H1 (cell line): ENCODE measurements around the gene ANP32B. TPM values are rescaled to one million over a fixed set of nuclear protein-coding genes. Genes with fewer than 3 reads are reported as not detected.

Source experiments
- FOSL1 ChIP-seq: IDR thresholded peaks from 2 replicates; pipeline ENCODE4 v1.6.1; 2011; ENCODE audit warnings: mild to moderate bottlenecking, low read depth, low read length, moderate library complexity; ENCODE audit not compliant: insufficient read depth
- GTF2F1 ChIP-seq: IDR thresholded peaks from 2 replicates; pipeline ENCODE4 v1.6.1; 2012; ENCODE audit warnings: low read depth, low read length, improper control_type of control experiment, borderline replicate concordance
- RAD21 ChIP-seq, 2 experiments: IDR thresholded peaks in 1 of 2; conservative IDR thresholded peaks in 1 of 2; 2 replicates each; pipeline ENCODE4 v1.6.1; 2011; ENCODE audit warnings: low read depth in 2 of 2, low read length in 2 of 2, improper control_type of control experiment in 1 of 2, inconsistent platforms in 1 of 2, mild to moderate bottlenecking in 1 of 2, moderate library complexity in 1 of 2
- SAP30 ChIP-seq: fragments of 300-600 bp; sonication (generic); IDR thresholded peaks from 2 replicates; pipeline ENCODE4 v1.7.1; 2012; ENCODE audit warnings: low read length, moderate library complexity, mild to moderate bottlenecking, inconsistent platforms; ENCODE audit not compliant: insufficient read depth, insufficient replicate concordance
- TAF7 ChIP-seq: optimal IDR thresholded peaks from 2 replicates; pipeline ENCODE3; 2011; ENCODE audit warnings: low read depth, mild to moderate bottlenecking, inconsistent platforms, low read length, moderate library complexity, borderline replicate concordance
- YY1 ChIP-seq: IDR thresholded peaks from 2 replicates; pipeline ENCODE4 v1.6.1; 2011; ENCODE audit warnings: low read depth, mild to moderate bottlenecking, low read length
- polyA plus RNA-seq, 7 experiments: library from polyadenylated mRNA; depleted of rRNA in 3 of 7; stranded (reverse) in 5 of 7; unstranded in 2 of 7; fragments of >200 nt in 5 of 7; fragments of 200-250 nt in 2 of 7; gene quantifications; 1 replicate in 5 of 7; 2 replicates in 1 of 7; 4 replicates in 1 of 7; pipeline versions ENCODE4 v1.2.1 to v1.2.3, GENCODE V29; 2011 to 2013; ENCODE audit warnings: missing spikeins in 2 of 7, mixed read lengths in 2 of 7
- total RNA-seq: library from RNA; stranded (reverse); fragmentation: NEBNext Ultra II Directional; extraction: Animal tissue kit (Norgen Biotek cat#: 25700); gene quantifications from 2 replicates; pipeline ENCODE4 v1.2.1, GENCODE V29; 2021

ANP32B gene
- total and polyA plus RNA-seq, 2 of the 8 experiments (the other 6 are each of a cell fraction or from before 2014, with no cell fraction given): 7.6 to 88.1 TPM

GRCh38 chr9:98047002-98047401, 63.9 kb downstream of the ANP32B start (continued):
- TF ChIP-seq TAF7 (no peak), SAP30 (no peak), GTF2F1 (no peak), FOSL1 (no peak), YY1 (no peak), RAD21 (IDR thresholded peaks at IDR 0.05 in 1 of 2, conservative IDR thresholded peaks at IDR 0.05 in 1 of 2; ENCODE audit: low read depth in 2 of 2, low read length in 2 of 2) (no peak)
- TF ChIP-seq, all 59 proteins: peak for 0
